Cardiac muscle cell (in vitro differentiated cells and primary cell): ENCODE data around the gene HLA-DPA1. TPM values are rescaled to one million over a fixed set of nuclear protein-coding genes. Genes with fewer than 3 reads are reported as not detected.

ENCODE experiments used
- DNase-seq, 2 donors: peaks; one replicate each; pipeline versions ENCODE4 v3.0.0 to v3.0.0-alpha.2; 2010 to 2017; ENCODE audit warnings: low read depth in 1 of 2, low spot score in 1 of 2
- H3K27ac ChIP-seq: fragments of 200-600 bp; sonication (generic); 2 replicates; pipeline ENCODE4 v1.5.1; 2016
- H3K27me3 ChIP-seq: fragments of 200-600 bp; sonication (generic); 2 replicates; pipeline ENCODE4 v1.6.0; 2016; ENCODE audit warnings: control low read depth
- H3K36me3 ChIP-seq: fragments of 200-600 bp; sonication (generic); 2 replicates; pipeline ENCODE4 v1.5.1; 2016; ENCODE audit warnings: control low read depth
- H3K4me1 ChIP-seq: fragments of 200-600 bp; sonication (generic); 2 replicates; pipeline ENCODE4 v1.8.1; 2017; ENCODE audit warnings: low read depth, mild to moderate bottlenecking, mixed run types
- H3K4me3 ChIP-seq: fragments of 200-600 bp; sonication (generic); 2 replicates; pipeline ENCODE4 v1.5.1; 2016; ENCODE audit warnings: mild to moderate bottlenecking
- H3K9me3 ChIP-seq: fragments of 200-600 bp; sonication (generic); 2 replicates; pipeline ENCODE4 v1.5.1; 2017; ENCODE audit warnings: low read depth, mild to moderate bottlenecking, control low read depth
- CTCF ChIP-seq: IDR thresholded peaks from 2 replicates; pipeline ENCODE4 v1.5.1; 2012; ENCODE audit warnings: low read depth, mild to moderate bottlenecking, low read length
- polyA plus RNA-seq: library from polyadenylated mRNA; unstranded; fragments of >200 nt; fragmentation: Nextera tagmentation; extraction: Ambion mirVana; gene quantifications from 2 replicates; pipeline ENCODE4 v1.2.1, GENCODE V29; 2016
- total RNA-seq: library from RNA; depleted of rRNA; stranded (reverse); fragments of >200 nt; gene quantifications from 2 replicates; pipeline ENCODE4 v1.2.3, GENCODE V29; 2016

The HLA-DPA1 gene
- total and polyA plus RNA-seq, 2 experiments from 2014 or later = 0.21 to 1.9 TPM

DNA sequence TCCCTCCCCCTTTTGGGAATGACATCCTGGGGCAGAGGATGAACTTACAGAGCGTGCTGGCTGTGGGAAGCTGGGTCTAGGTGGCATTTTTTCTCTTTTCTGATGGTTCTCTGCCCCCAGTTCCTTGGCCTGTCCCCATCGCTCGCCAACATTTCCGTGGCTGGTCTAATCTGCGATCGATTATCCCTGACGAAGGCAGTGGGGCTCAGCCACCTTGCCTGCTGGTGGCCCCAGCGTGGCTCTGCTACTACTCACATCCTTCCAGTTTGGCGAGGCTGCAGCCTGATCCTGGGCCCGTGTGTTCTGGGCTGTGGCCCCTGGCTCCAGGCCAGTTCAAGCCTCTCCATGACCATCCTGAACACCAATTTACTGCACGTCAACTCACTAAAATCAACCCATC, 57.7 kb downstream of the HLA-DPA1 start:
- Histone ChIP-seq H3K36me3 (no peaks in the 10 kb centered on the region), H3K27me3 (no peaks in the 10 kb centered on the region), H3K4me3 (no peak overlapping the region), H3K4me1 (no peaks in the 10 kb centered on the region), H3K27ac (no peak overlapping the region), H3K9me3 (no peaks in the 10 kb centered on the region)
- TF ChIP-seq CTCF = no peak
- no peak for DNase-seq

- Histone ChIP-seq H3K4me1 (no peaks in the 10 kb centered on the region), H3K9me3 (no peaks in the 10 kb centered on the region), H3K36me3 (no peaks in the 10 kb centered on the region), H3K4me3 (no peak overlapping the region), H3K27me3 (no peaks in the 10 kb centered on the region), H3K27ac (no peak overlapping the region)
- DNase-seq = peak; percentile 75 to 92
- TF ChIP-seq CTCF = peak; percentile 57
These were observed 58.4 kb downstream of the HLA-DPA1 start for GRCh38 chr6:33014841-33015634.

Other genes starting within 250 kb of the HLA-DPA1 start
- 2.6 and 5.1 TPM in 2 replicates for gene TAP2, start 234.9 kb downstream of the HLA-DPA1 start, total RNA-seq
- 2.1 and 2.5 TPM in 2 replicates for gene TAP2, start 234.9 kb downstream of the HLA-DPA1 start, polyA plus RNA-seq
- gene PSMB8, start 229.6 kb downstream of the HLA-DPA1 start, total RNA-seq = 0.21 and 0.42 TPM in 2 replicates
- 0.57 and 0.66 TPM in 2 replicates for gene PSMB8, start 229.6 kb downstream of the HLA-DPA1 start, polyA plus RNA-seq
- 6.8 and 11.6 TPM in 2 replicates for gene TAP1, start 219.9 kb downstream of the HLA-DPA1 start, total RNA-seq
- 11.2 and 12.6 TPM in 2 replicates for gene TAP1, start 219.9 kb downstream of the HLA-DPA1 start, polyA plus RNA-seq
- 2.0 and 4.5 TPM in 2 replicates for gene PSMB9, start 219.5 kb downstream of the HLA-DPA1 start, total RNA-seq
- 5.9 and 11.0 TPM in 2 replicates for gene PSMB9, start 219.5 kb downstream of the HLA-DPA1 start, polyA plus RNA-seq
- not detected in 2 replicates for gene HLA-DMB, start 132.6 kb downstream of the HLA-DPA1 start, total RNA-seq
- gene HLA-DMB, start 132.6 kb downstream of the HLA-DPA1 start, polyA plus RNA-seq = not detected in 2 replicates
- gene HLA-DMA, start 120.6 kb downstream of the HLA-DPA1 start, total RNA-seq = 1.8 and 2.9 TPM in 2 replicates
- gene HLA-DMA, start 120.6 kb downstream of the HLA-DPA1 start, polyA plus RNA-seq = 3.7 and 6.9 TPM in 2 replicates
- 167 and 232 TPM in 2 replicates for gene BRD2, start 105.1 kb downstream of the HLA-DPA1 start, total RNA-seq
- 137 and 166 TPM in 2 replicates for gene BRD2, start 105.1 kb downstream of the HLA-DPA1 start, polyA plus RNA-seq
- 0.25 and 0.74 TPM in 2 replicates for gene HLA-DOA, start 64.1 kb downstream of the HLA-DPA1 start, total RNA-seq
- 0.57 TPM in 1 of 2 replicates, not detected in the other for gene HLA-DOA, start 64.1 kb downstream of the HLA-DPA1 start, polyA plus RNA-seq
- gene HLA-DPB1, start 2.3 kb upstream of the HLA-DPA1 start, total RNA-seq = 14.3 and 26.1 TPM in 2 replicates
- gene HLA-DPB1, start 2.3 kb upstream of the HLA-DPA1 start, polyA plus RNA-seq = 8.6 and 11.1 TPM in 2 replicates
- gene COL11A2, start 118.8 kb upstream of the HLA-DPA1 start, total RNA-seq = 70.6 and 94.6 TPM in 2 replicates
- 59.6 and 63.8 TPM in 2 replicates for gene COL11A2, start 118.8 kb upstream of the HLA-DPA1 start, polyA plus RNA-seq
- 38.1 and 46.7 TPM in 2 replicates for gene RXRB, start 127.0 kb upstream of the HLA-DPA1 start, total RNA-seq
- gene RXRB, start 127.0 kb upstream of the HLA-DPA1 start, polyA plus RNA-seq = 37.8 and 39.6 TPM in 2 replicates
- 147 and 150 TPM in 2 replicates for gene SLC39A7, start 127.2 kb upstream of the HLA-DPA1 start, total RNA-seq
- 35.1 and 51.3 TPM in 2 replicates for gene SLC39A7, start 127.2 kb upstream of the HLA-DPA1 start, polyA plus RNA-seq
- 45.4 and 45.7 TPM in 2 replicates for gene HSD17B8, start 131.0 kb upstream of the HLA-DPA1 start, total RNA-seq
- gene HSD17B8, start 131.0 kb upstream of the HLA-DPA1 start, polyA plus RNA-seq = 47.6 and 68.0 TPM in 2 replicates
- gene RING1, start 134.9 kb upstream of the HLA-DPA1 start, total RNA-seq = 37.0 and 51.4 TPM in 2 replicates
- gene RING1, start 134.9 kb upstream of the HLA-DPA1 start, polyA plus RNA-seq = 42.1 and 44.2 TPM in 2 replicates
- 34.4 and 37.1 TPM in 2 replicates for gene VPS52, start 198.2 kb upstream of the HLA-DPA1 start, total RNA-seq
- 55.2 and 64.8 TPM in 2 replicates for gene VPS52, start 198.2 kb upstream of the HLA-DPA1 start, polyA plus RNA-seq
- 2,022 and 2,161 TPM in 2 replicates for gene RPS18, start 198.4 kb upstream of the HLA-DPA1 start, total RNA-seq
- 1,298 and 1,698 TPM in 2 replicates for gene RPS18, start 198.4 kb upstream of the HLA-DPA1 start, polyA plus RNA-seq
- gene B3GALT4, start 203.5 kb upstream of the HLA-DPA1 start, total RNA-seq = 11.7 and 15.5 TPM in 2 replicates
- gene B3GALT4, start 203.5 kb upstream of the HLA-DPA1 start, polyA plus RNA-seq = 11.0 and 15.8 TPM in 2 replicates
- 34.8 and 58.9 TPM in 2 replicates for gene WDR46, start 215.6 kb upstream of the HLA-DPA1 start, total RNA-seq
- gene WDR46, start 215.6 kb upstream of the HLA-DPA1 start, polyA plus RNA-seq = 46.3 and 70.4 TPM in 2 replicates
- 72.8 and 95.3 TPM in 2 replicates for gene PFDN6, start 216.0 kb upstream of the HLA-DPA1 start, total RNA-seq
- gene PFDN6, start 216.0 kb upstream of the HLA-DPA1 start, polyA plus RNA-seq = 34.2 and 35.1 TPM in 2 replicates
- 61.8 and 89.8 TPM in 2 replicates for gene RGL2, start 225.3 kb upstream of the HLA-DPA1 start, total RNA-seq
- gene RGL2, start 225.3 kb upstream of the HLA-DPA1 start, polyA plus RNA-seq = 86.1 and 115 TPM in 2 replicates
- 29.9 and 36.4 TPM in 2 replicates for gene TAPBP, start 240.4 kb upstream of the HLA-DPA1 start, total RNA-seq
- gene TAPBP, start 240.4 kb upstream of the HLA-DPA1 start, polyA plus RNA-seq = 30.8 and 39.2 TPM in 2 replicates
- 37.0 and 48.0 TPM in 2 replicates for gene ZBTB22, start 244.1 kb upstream of the HLA-DPA1 start, total RNA-seq
- gene ZBTB22, start 244.1 kb upstream of the HLA-DPA1 start, polyA plus RNA-seq = 29.1 and 40.7 TPM in 2 replicates
- gene DAXX, start 249.3 kb upstream of the HLA-DPA1 start, total RNA-seq = 27.6 and 44.3 TPM in 2 replicates
- 38.7 and 39.9 TPM in 2 replicates for gene DAXX, start 249.3 kb upstream of the HLA-DPA1 start, polyA plus RNA-seq